Suprapubic skin (tissue), 3 donors: ENCODE data around the gene NAV3.

ENCODE experiments used
- CTCF ChIP-seq, 2 donors: fragments of 200-600 bp in 1 of 2; fragments of 450-650 bp in 1 of 2; sonication (generic) in 1 of 2; IDR thresholded peaks; one replicate each; pipeline ENCODE4 v1.5.1; 2016 to 2019; ENCODE audit warnings: antibody characterized with exemption in 2 of 2, mild to moderate bottlenecking in 1 of 2, moderate library complexity in 1 of 2
- POLR2A ChIP-seq, 2 donors: fragments of 450-650 bp; IDR thresholded peaks; one replicate each; pipeline ENCODE4 v1.6.1; 2017; ENCODE audit warnings: antibody characterized with exemption in 2 of 2, mild to moderate bottlenecking in 2 of 2, moderate library complexity in 2 of 2

- no peak for TF ChIP-seq POLR2A (IDR thresholded peaks at IDR 0.05)
- TF ChIP-seq CTCF (IDR thresholded peaks at IDR 0.05), result no peak
These were observed 87.4 kb downstream of the NAV3 start for GRCh38 chr12:77918046-77918445.
